Adrenal gland (tissue), 12 donors: Measurements from ENCODE around the gene EPHB6. TPM values are rescaled to one million over a fixed set of nuclear protein-coding genes. Genes with fewer than 3 reads are reported as not detected.

Experiments used
- DNase-seq, 7 donors: peaks; one replicate each; pipeline ENCODE4 v3.0.0-alpha.2; 2019 to 2020
- H3K27ac ChIP-seq, 5 donors: fragments of 200-600 bp; sonication (generic) in 4 of 5; 1 replicate in 3 of 5; 2 replicates in 2 of 5; pipeline versions ENCODE4 v1.5.1 to v1.8.0; 2016 to 2020; ENCODE audit warnings: mild to moderate bottlenecking in 1 of 5
- H3K27me3 ChIP-seq: fragments of 200-600 bp; 2 replicates; pipeline ENCODE4 v1.8.0; 2021
- H3K36me3 ChIP-seq, 2 donors: fragments of 200-600 bp; replicated peaks in 1 of 2; 1 replicate in 1 of 2; 2 replicates in 1 of 2; pipeline versions ENCODE4 v1.5.1 to v1.8.0; 2018 to 2022
- H3K4me1 ChIP-seq, 2 donors: fragments of 200-600 bp; replicated peaks in 1 of 2; 1 replicate in 1 of 2; 2 replicates in 1 of 2; pipeline versions ENCODE4 v1.5.1 to v1.8.0; 2018 to 2021
- H3K4me3 ChIP-seq, 4 donors: fragments of 200-600 bp; sonication (generic) in 3 of 4; one replicate each; pipeline ENCODE4 v1.5.1; 2016 to 2018
- H3K9me3 ChIP-seq, 3 donors: fragments of 200-600 bp; sonication (generic) in 1 of 3; replicated peaks in 1 of 3; 1 replicate in 2 of 3; 2 replicates in 1 of 3; pipeline versions ENCODE4 v1.5.1 to v1.8.0; 2016 to 2021
- POLR2A ChIP-seq, 2 donors: fragments of 450-650 bp; IDR thresholded peaks; one replicate each; pipeline ENCODE4 v1.6.1; 2017; ENCODE audit warnings: antibody characterized with exemption in 2 of 2, mild to moderate bottlenecking in 2 of 2, moderate library complexity in 1 of 2
- WGBS, 4 donors: extraction: QIAGEN DNeasy Blood & Tissue Kit in 2 of 4; methylation state at CpG; one replicate each; pipeline versions ENCODE4 v1.1.5 to v1.1.7; 2013 to 2017; 5-methylcytosine and 5-hydroxymethylcytosine counted together
- intact Hi-C, 2 donors: fragments of 100-400 bp; cut with DNase I; formaldehyde crosslinking; loops; one replicate each; pipeline versions ENCODE4 v1.14.1 to v1.15.0; 2022 to 2023
- polyA plus RNA-seq, 3 donors: library from polyadenylated mRNA; stranded (reverse); fragments of 200-250 nt in 2 of 3; fragments of 350-450 nt in 1 of 3; fragmentation: Illumina TruSeq in 1 of 3; extraction: RNeasy Lipid Tissue Mini Kit (QIAGEN cat#74804) in 1 of 3; gene quantifications; one replicate each; pipeline ENCODE4 v1.2.3, GENCODE V29; 2013 to 2014
- total RNA-seq, 9 donors: library from RNA; depleted of rRNA in 4 of 9; stranded (reverse); fragments of >200 nt in 4 of 9; fragments of 120-200 nt in 1 of 9; fragmentation: NEBNext Ultra II Directional in 1 of 9; extraction: Animal tissue kit (Norgen Biotek cat#: 25700) in 1 of 9; gene quantifications; one replicate each; pipeline versions ENCODE4 v1.1.0 to v1.2.4, GENCODE V29; 2013 to 2023
- TF ChIP-seq, protein P1 (sequence below), 6 experiments: fragments of 450-650 bp in 4 of 6; fragments of 200-600 bp in 2 of 6; sonication (generic) in 1 of 6; IDR thresholded peaks; 1 replicate in 5 of 6; 2 replicates in 1 of 6; pipeline versions ENCODE4 v1.5.1 to v1.8.0; 2016 to 2021; ENCODE audit warnings: antibody characterized with exemption in 6 of 6, mild to moderate bottlenecking in 2 of 6, moderate library complexity in 1 of 6
- donor health status: healthy with polysubstance abuse.
- donor health status: Bipolar disorder and iron deficiency.
- donor health status: DM: yes; HTN: yes; CAD: no.
- donor health status: DM: no; HTN: no; CAD: no.
- donor health status: DM: no; HTN: no; CAD: no.
- donor health status: DM: yes; HTN: yes; CAD: no.

Gene EPHB6
- total and polyA plus RNA-seq, 12 donors = 0.78 to 17.2 (median 3.7) TPM

DNA sequence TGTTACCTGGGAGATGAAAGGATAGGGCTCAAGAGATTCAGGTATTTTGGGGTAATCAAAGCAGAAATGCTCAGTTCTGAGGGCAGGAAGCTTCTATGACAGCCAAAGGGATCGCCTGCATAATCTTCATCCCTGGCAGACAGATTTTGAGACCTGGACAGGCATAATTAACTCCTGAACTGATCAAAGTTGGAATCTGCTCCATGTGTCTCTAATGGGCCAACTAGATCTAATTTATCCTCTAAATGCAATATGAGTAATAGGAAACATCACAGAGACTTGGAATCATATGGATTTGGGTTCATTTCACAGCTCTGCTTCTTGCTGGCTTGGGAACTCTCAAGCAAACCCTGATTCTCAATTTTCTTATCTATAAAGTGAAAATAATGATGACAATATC, 41.2 kb upstream of the EPHB6 start:
- Histone ChIP-seq H3K9me3 (no peaks in the 10 kb centered on the region), H3K27ac (no peak overlapping the region), H3K27me3 (peaks cover 22% of the 10 kb centered on the region), H3K4me3 (no peak overlapping the region), H3K4me1 (no peaks in the 10 kb centered on the region), H3K36me3 (no peaks in the 10 kb centered on the region)
- DNase-seq = no peak
- intact Hi-C loops = no loop called here
- TF ChIP-seq, protein P1, sequence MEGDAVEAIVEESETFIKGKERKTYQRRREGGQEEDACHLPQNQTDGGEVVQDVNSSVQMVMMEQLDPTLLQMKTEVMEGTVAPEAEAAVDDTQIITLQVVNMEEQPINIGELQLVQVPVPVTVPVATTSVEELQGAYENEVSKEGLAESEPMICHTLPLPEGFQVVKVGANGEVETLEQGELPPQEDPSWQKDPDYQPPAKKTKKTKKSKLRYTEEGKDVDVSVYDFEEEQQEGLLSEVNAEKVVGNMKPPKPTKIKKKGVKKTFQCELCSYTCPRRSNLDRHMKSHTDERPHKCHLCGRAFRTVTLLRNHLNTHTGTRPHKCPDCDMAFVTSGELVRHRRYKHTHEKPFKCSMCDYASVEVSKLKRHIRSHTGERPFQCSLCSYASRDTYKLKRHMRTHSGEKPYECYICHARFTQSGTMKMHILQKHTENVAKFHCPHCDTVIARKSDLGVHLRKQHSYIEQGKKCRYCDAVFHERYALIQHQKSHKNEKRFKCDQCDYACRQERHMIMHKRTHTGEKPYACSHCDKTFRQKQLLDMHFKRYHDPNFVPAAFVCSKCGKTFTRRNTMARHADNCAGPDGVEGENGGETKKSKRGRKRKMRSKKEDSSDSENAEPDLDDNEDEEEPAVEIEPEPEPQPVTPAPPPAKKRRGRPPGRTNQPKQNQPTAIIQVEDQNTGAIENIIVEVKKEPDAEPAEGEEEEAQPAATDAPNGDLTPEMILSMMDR (IDR thresholded peaks at IDR 0.05) = no peak
- TF ChIP-seq POLR2A (IDR thresholded peaks at IDR 0.05) = no peak
- 19 to 47% (median 36%) methylated on average over 1 of the region's 1 CpG for WGBS, 4 donors

DNA sequence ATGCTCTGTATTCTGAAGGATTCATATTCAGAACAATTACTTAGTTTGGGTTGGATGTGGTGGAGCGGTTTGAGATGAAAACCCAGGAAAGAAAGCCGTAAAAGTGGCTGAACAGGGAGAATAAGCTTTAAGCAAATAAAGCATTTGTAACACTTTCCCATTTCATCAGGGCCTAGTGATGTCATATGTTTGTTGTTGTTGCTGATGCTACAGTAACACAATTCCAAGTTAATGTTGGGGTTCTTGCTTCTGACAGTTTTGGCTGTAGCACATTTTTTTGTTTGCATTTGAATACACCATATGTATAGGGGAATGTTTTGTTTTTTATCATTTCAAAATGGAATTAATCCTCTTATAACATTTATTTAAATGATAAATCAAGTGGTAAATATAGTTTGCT, 40.4 kb upstream of the EPHB6 start:
- no peaks in the 10 kb centered on the region for H3K36me3 ChIP-seq
- H3K4me1 ChIP-seq = no peaks in the 10 kb centered on the region
- H3K4me3 ChIP-seq = no peak overlapping the region
- peaks cover 22% of the 10 kb centered on the region for H3K27me3 ChIP-seq
- no peak overlapping the region for H3K27ac ChIP-seq
- intact Hi-C loops = no loop called here
- whole genome bisulfite sequencing, 4 donors = 57 to 79% (median 64%) methylated on average over 2 of the region's 2 CpGs
- H3K9me3 ChIP-seq = no peaks in the 10 kb centered on the region
- no peak for DNase-seq
- TF ChIP-seq, protein P1 (IDR thresholded peaks at IDR 0.05) = no peak
- TF ChIP-seq POLR2A (IDR thresholded peaks at IDR 0.05) = no peak

DNA sequence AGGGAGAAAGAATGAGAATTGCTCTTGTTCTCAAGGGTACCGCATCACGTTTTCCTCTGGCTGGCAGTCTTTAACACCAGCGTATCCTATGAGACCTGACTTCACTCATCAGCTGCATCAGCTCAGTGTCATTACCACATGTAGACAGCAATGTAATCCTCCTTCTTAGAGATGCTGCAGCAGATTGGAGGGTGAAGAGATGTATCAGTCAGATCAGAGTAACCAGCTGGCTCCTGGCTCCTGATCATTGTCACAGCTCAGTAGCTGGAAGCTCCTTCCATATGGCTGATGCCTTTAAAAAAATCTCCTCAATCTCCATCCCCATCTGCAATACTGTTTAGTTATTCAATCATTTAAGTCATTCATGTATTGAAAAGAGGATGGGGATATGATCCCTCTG, 39.7 kb upstream of the EPHB6 start:
- WGBS, 4 donors = 64 to 77% (median 72%) methylated on average over 3 of the region's 3 CpGs

DNA sequence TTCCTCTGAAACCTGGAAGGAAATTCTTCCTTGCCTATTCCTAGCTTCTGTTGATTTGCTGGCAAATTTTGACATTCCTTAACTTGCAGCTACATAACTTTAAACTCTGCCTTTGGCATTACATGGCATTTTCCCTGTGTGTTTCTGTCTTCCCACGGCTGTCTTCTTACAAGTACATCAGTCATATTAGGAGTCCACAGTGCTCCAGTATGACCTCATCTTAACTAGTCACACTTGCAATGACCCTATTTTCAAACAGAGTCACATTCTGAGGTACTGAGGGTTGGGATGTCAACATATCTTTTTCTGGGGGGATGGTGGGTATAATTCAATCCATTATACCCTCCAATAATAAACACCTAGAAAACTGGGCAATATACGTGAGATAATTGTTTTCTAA, 37.4 kb upstream of the EPHB6 start:
- 61 to 69% (median 64%) methylated on average over 2 of the region's 2 CpGs for WGBS, 4 donors
- intact Hi-C loops = no loop called here
- no peak for DNase-seq

More for the DNA sequence above, 39.7 kb upstream of the EPHB6 start:
- H3K36me3 ChIP-seq = no peaks in the 10 kb centered on the region
- intact Hi-C loops = no loop called here
- DNase-seq = no peak
- no peak overlapping the region for H3K27ac ChIP-seq
- TF ChIP-seq, protein P1 (IDR thresholded peaks at IDR 0.05) = no peak
- no peak for TF ChIP-seq POLR2A (IDR thresholded peaks at IDR 0.05)
- H3K9me3 ChIP-seq = no peaks in the 10 kb centered on the region
- no peaks in the 10 kb centered on the region for H3K4me1 ChIP-seq
- peaks cover 22% of the 10 kb centered on the region for H3K27me3 ChIP-seq
- no peak overlapping the region for H3K4me3 ChIP-seq

More for the DNA sequence above, 37.4 kb upstream of the EPHB6 start:
- no peak for TF ChIP-seq POLR2A (IDR thresholded peaks at IDR 0.05)
- TF ChIP-seq, protein P1 (IDR thresholded peaks at IDR 0.05) = no peak
- H3K4me1 ChIP-seq = no peaks in the 10 kb centered on the region
- peaks cover 7% of the 10 kb centered on the region for H3K27me3 ChIP-seq
- H3K27ac ChIP-seq = no peak overlapping the region
- H3K36me3 ChIP-seq = no peaks in the 10 kb centered on the region
- H3K9me3 ChIP-seq = no peaks in the 10 kb centered on the region
- H3K4me3 ChIP-seq = no peak overlapping the region
